ENCODE measurements around the gene LSM12.

GRCh38 chr17:44093231-44093900 lies 26.9 kb upstream of the LSM12 start:
- TF ChIP-seq CTCF (IDR thresholded peaks at IDR 0.05; ENCODE audit: borderline replicate concordance, extremely low read depth, low read length, poor library complexity, severe bottlenecking) (no peak), EZH2 (IDR thresholded peaks at IDR 0.05; ENCODE audit: borderline replicate concordance, low read depth, low read length, severe bottlenecking) (no peak)

All from DND-41 (cell line).